K562 (cell line): ENCODE results near the gene ARHGAP32.

ENCODE experiments used
- CHD1 ChIP-seq: fragments of 200-600 bp; sonication (generic); IDR thresholded peaks from one replicate; pipeline ENCODE4 v1.6.1; 2012; ENCODE audit warnings: mild to moderate bottlenecking, moderate library complexity, low read length, inconsistent platforms
- HDAC6 ChIP-seq: IDR thresholded peaks from 2 replicates; pipeline ENCODE4 v1.6.1; 2012; ENCODE audit warnings: low read depth, mild to moderate bottlenecking, control low read depth, inconsistent platforms, low read length, moderate library complexity
- TGIF2 ChIP-seq: sonication (generic); formaldehyde crosslinking; IDR thresholded peaks from 2 replicates; pipeline ENCODE4 v1.8.1; 2022; ENCODE audit warnings: mild to moderate bottlenecking, missing genetic modification reagents, moderate library complexity
- TF ChIP-seq, protein P1 (sequence below): IDR thresholded peaks from 3 replicates; pipeline ENCODE4 v1.6.1; 2011; ENCODE audit warnings: borderline replicate concordance, mild to moderate bottlenecking, moderate library complexity; ENCODE audit not compliant: insufficient read length; ENCODE audit errors: extremely low read depth
- TF ChIP-seq, protein P2 (sequence below): fragments of 250-450 bp; sonication (Bioruptor Pico); IDR thresholded peaks from 2 replicates; pipeline ENCODE4 v1.8.0; 2021; ENCODE audit warnings: moderate library complexity, mild to moderate bottlenecking, inconsistent platforms
- TF ChIP-seq, protein P3 (sequence below), 3 experiments: IDR thresholded peaks in 2 of 3; conservative IDR thresholded peaks in 1 of 3; 2 replicates each; pipeline ENCODE4 v1.5.1; 2011 to 2012; ENCODE audit warnings: low read length in 3 of 3, mild to moderate bottlenecking in 3 of 3, control low read depth in 2 of 3, improper control_type of control experiment in 1 of 3, inconsistent platforms in 1 of 3, low read depth in 1 of 3, mixed read lengths in 1 of 3, moderate library complexity in 1 of 3; ENCODE audit not compliant: insufficient read depth in 2 of 3

DNA sequence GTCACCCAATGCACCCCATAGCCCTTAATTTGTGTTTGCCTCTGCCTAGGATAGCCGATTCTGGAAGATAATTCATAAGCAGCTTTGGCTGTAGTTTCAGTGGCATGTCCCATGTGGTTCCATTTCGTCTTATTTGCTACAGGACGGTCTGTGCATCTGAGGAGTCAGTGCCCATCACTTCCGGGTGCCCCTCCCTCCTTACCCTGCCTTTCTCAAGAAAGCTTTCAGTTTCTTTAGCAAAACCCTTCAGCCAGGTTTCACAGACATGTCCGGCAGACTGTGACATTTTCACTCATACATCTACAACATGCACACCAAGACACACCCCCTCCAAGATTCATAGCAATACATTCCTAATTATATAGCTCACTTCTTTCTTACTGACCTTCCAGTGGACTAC is 263.7 kb downstream of the ARHGAP32 start:
- TF ChIP-seq, protein P1, sequence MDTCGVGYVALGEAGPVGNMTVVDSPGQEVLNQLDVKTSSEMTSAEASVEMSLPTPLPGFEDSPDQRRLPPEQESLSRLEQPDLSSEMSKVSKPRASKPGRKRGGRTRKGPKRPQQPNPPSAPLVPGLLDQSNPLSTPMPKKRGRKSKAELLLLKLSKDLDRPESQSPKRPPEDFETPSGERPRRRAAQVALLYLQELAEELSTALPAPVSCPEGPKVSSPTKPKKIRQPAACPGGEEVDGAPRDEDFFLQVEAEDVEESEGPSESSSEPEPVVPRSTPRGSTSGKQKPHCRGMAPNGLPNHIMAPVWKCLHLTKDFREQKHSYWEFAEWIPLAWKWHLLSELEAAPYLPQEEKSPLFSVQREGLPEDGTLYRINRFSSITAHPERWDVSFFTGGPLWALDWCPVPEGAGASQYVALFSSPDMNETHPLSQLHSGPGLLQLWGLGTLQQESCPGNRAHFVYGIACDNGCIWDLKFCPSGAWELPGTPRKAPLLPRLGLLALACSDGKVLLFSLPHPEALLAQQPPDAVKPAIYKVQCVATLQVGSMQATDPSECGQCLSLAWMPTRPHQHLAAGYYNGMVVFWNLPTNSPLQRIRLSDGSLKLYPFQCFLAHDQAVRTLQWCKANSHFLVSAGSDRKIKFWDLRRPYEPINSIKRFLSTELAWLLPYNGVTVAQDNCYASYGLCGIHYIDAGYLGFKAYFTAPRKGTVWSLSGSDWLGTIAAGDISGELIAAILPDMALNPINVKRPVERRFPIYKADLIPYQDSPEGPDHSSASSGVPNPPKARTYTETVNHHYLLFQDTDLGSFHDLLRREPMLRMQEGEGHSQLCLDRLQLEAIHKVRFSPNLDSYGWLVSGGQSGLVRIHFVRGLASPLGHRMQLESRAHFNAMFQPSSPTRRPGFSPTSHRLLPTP: no peak
- TF ChIP-seq, protein P2, sequence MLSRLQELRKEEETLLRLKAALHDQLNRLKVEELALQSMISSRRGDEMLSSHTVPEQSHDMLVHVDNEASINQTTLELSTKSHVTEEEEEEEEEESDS (CRISPR knock-in tag): no peak
- TF ChIP-seq HDAC6 (no peak), CHD1 (no peak), TGIF2 (no peak)
- TF ChIP-seq, protein P3, sequence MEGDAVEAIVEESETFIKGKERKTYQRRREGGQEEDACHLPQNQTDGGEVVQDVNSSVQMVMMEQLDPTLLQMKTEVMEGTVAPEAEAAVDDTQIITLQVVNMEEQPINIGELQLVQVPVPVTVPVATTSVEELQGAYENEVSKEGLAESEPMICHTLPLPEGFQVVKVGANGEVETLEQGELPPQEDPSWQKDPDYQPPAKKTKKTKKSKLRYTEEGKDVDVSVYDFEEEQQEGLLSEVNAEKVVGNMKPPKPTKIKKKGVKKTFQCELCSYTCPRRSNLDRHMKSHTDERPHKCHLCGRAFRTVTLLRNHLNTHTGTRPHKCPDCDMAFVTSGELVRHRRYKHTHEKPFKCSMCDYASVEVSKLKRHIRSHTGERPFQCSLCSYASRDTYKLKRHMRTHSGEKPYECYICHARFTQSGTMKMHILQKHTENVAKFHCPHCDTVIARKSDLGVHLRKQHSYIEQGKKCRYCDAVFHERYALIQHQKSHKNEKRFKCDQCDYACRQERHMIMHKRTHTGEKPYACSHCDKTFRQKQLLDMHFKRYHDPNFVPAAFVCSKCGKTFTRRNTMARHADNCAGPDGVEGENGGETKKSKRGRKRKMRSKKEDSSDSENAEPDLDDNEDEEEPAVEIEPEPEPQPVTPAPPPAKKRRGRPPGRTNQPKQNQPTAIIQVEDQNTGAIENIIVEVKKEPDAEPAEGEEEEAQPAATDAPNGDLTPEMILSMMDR (IDR thresholded peaks at IDR 0.05 in 2 of 3, conservative IDR thresholded peaks at IDR 0.05 in 1 of 3; ENCODE audit: insufficient read depth in 2 of 3, low read depth in 1 of 3, low read length in 3 of 3): no peak
